Measurements from ENCODE around the gene MYF6.

Gene MYF6

GRCh38 chr12:80707830-80708258, 410 bp downstream of the MYF6 start:
- ATAC-seq, result no peak
- no peak for DNase-seq

- ATAC-seq (no peak), DNase-seq (no peak)
These were observed 983 bp downstream of the MYF6 start for GRCh38 chr12:80708259-80708974.

GRCh38 chr12:80708975-80709328, 1.5 kb downstream of the MYF6 start:
- no peak for DNase-seq
- no peak for ATAC-seq

GRCh38 chr12:80709811-80710726, 2.6 kb downstream of the MYF6 start:
- no peak for ATAC-seq

GRCh38 chr12:80710727-80711449, 3.5 kb downstream of the MYF6 start:
- ATAC-seq, result no peak
- DNase-seq, result no peak

More at GRCh38 chr12:80709811-80710726, 2.6 kb downstream of the MYF6 start:
- no peak for DNase-seq

GRCh38 chr12:80711866-80712265, 4.4 kb downstream of the MYF6 start:
- ATAC-seq, result no peak

GRCh38 chr12:80712866-80713265, 5.4 kb downstream of the MYF6 start:
- DNase-seq (no peak), ATAC-seq (no peak)

More at GRCh38 chr12:80711866-80712265, 4.4 kb downstream of the MYF6 start:
- DNase-seq, result no peak

GRCh38 chr12:80713419-80713818, 6.0 kb downstream of the MYF6 start:
- ATAC-seq, result no peak
- no peak for DNase-seq

GRCh38 chr12:80714055-80714454, 6.6 kb downstream of the MYF6 start:
- DNase-seq, result no peak
- ATAC-seq, result no peak

- ATAC-seq (no peak), DNase-seq (no peak)
These were observed 7.4 kb downstream of the MYF6 start for GRCh38 chr12:80714846-80715245.

GRCh38 chr12:80715713-80716249, 8.3 kb downstream of the MYF6 start:
- no peak for ATAC-seq
- DNase-seq, result no peak

GRCh38 chr12:80716696-80717469, 9.4 kb downstream of the MYF6 start, which contains the start of gene MYF5:
MYF5 (plus strand) TSS chr12:80716912; CDS start chr12:80717064, 152 bp downstream.
- no peak for DNase-seq
- ATAC-seq, result peak; percentile 28

GRCh38 chr12:80717856-80718255, 10.4 kb downstream of the MYF6 start:
- DNase-seq, result no peak
- no peak for ATAC-seq

GRCh38 chr12:80720516-80720915, 13.1 kb downstream of the MYF6 start:
- DNase-seq (no peak), ATAC-seq (no peak)

GRCh38 chr12:80721326-80721725, 13.9 kb downstream of the MYF6 start:
- DNase-seq (no peak), ATAC-seq (no peak)

- ATAC-seq (no peak), DNase-seq (no peak)
These were observed 38.5 kb downstream of the MYF6 start for GRCh38 chr12:80745851-80746505.

- DNase-seq (no peak), ATAC-seq (no peak)
These were observed 40.4 kb downstream of the MYF6 start for GRCh38 chr12:80747800-80748199.

- DNase-seq (no peak), ATAC-seq (no peak)
These were observed 42.0 kb downstream of the MYF6 start for GRCh38 chr12:80749456-80749855.

- DNase-seq, result no peak
- ATAC-seq, result no peak
These were observed 45.0 kb downstream of the MYF6 start for GRCh38 chr12:80752464-80752863.

GRCh38 chr12:80754274-80754673, 46.8 kb downstream of the MYF6 start:
- ATAC-seq (no peak), DNase-seq (no peak)

- DNase-seq (no peak), ATAC-seq (no peak)
These were observed 49.4 kb downstream of the MYF6 start for GRCh38 chr12:80756875-80757274.

Measured in stimulated activated naive CD8-positive, alpha-beta T cell treated with anti-CD3 and anti-CD28 coated beads, Interleukin-15, Interleukin-2, amounts not matched to agents 100 U/mL and 50 U/mL, for 24 hours (primary cell).